Muscle of leg (tissue), 11 donors: ENCODE data around the gene CARMIL3. TPM values are rescaled to one million over a fixed set of nuclear protein-coding genes. Genes with fewer than 3 reads are reported as not detected.
A peak's percentile ranks its signal among the peaks of the same experiment; 100 is the strongest.
"Not testable (repeated sequence)": the region's sequence is repeated elsewhere in the genome, so short reads cannot be mapped to it uniquely, and the experiment has no call there.

ENCODE experiments used
- DNase-seq: peaks from one replicate; pipeline ENCODE4 v3.0.0; 2013
- H3K27ac ChIP-seq: one replicate; pipeline ENCODE4 v1.5.1; 2013; ENCODE audit warnings: mild to moderate bottlenecking, low read length, control low read depth
- H3K27me3 ChIP-seq: one replicate; pipeline ENCODE4 v1.6.1; 2013; ENCODE audit warnings: low read length; ENCODE audit not compliant: control insufficient read depth, insufficient read depth
- H3K36me3 ChIP-seq: one replicate; pipeline ENCODE4 v1.6.1; 2013; ENCODE audit warnings: low read length; ENCODE audit not compliant: control insufficient read depth, insufficient read depth
- H3K4me1 ChIP-seq: one replicate; pipeline ENCODE4 v1.6.1; 2013; ENCODE audit warnings: low read length; ENCODE audit not compliant: control insufficient read depth, insufficient read depth
- H3K4me3 ChIP-seq: one replicate; pipeline ENCODE4 v1.5.1; 2013; ENCODE audit warnings: low read length, control low read depth
- H3K9me3 ChIP-seq: replicated peaks from 2 replicates; pipeline ENCODE4 v1.6.1; 2013; ENCODE audit warnings: low read depth, low read length; ENCODE audit not compliant: control insufficient read depth
- WGBS: methylation state at CpG from one replicate; pipeline ENCODE4 v1.1.5; 2013; ENCODE audit warnings: missing lambda C conversion rate; ENCODE audit not compliant: insufficient coverage; 5-methylcytosine and 5-hydroxymethylcytosine counted together
- polyA plus RNA-seq, 8 donors: library from polyadenylated mRNA; unstranded; fragments of 120-200 nt; gene quantifications; one replicate each; pipeline versions ENCODE4 v1.2.1 to v1.2.3, GENCODE V29; 2013; ENCODE audit warnings: inconsistent platforms in 1 of 8, low replicate concordance in 1 of 8; ENCODE audit not compliant: insufficient read length in 8 of 8, insufficient read depth in 1 of 8
- total RNA-seq: library from RNA; stranded (reverse); fragments of 120-200 nt; gene quantifications from one replicate; pipeline ENCODE4 v1.2.4, GENCODE V29; 2013

The CARMIL3 gene
- total and polyA plus RNA-seq, 9 donors: 0.06 to 0.54 (median 0.22) TPM

DNA sequence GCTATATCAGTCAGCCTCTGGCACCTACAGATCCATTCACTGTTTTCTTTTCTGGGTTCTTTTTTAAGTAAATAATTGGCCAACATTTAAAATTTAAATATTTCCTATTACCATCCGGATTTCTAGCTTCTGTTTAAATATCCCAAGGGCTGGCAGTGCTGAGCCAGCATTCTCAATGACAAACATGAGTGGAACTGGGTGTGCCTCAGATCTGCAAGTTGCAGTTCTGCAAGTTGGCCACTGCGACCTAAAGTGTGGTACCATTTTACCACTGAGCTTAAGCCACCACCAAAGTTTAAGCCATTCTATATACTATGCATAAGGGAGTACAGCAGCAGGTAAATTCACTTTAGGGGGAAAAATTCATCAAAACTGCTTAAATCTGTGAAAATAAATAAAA is 31.9 kb upstream of the CARMIL3 start:
- H3K4me3 ChIP-seq, H3K4me1 ChIP-seq, DNase-seq, H3K27ac ChIP-seq, H3K27me3 ChIP-seq, H3K36me3 ChIP-seq, H3K9me3 ChIP-seq: not testable (repeated sequence)
- no CpG with 5 or more reads among the region's 2 CpGs for WGBS

DNA sequence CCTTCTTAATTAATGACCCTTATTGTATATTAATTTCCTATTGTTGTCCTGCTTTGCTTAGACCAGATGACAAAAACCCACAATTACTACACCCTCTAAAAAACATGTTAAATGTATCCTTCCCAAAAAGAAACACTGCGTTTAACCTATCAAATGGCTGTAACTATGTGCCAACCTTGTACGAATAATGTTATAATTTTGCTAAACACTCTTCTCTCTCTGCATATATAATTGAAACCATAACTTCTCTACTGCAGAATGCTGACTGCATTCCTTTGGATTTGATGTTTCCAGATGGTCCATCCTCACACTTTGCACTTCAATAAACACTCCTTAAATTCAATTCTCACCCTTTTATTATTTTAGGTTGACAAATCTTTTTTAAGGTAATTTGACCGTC is 31.3 kb upstream of the CARMIL3 start:
- H3K36me3 ChIP-seq, H3K27me3 ChIP-seq, H3K4me1 ChIP-seq, DNase-seq, H3K9me3 ChIP-seq, H3K4me3 ChIP-seq, H3K27ac ChIP-seq: not testable (repeated sequence)
- WGBS: no CpG with 5 or more reads among the region's 3 CpGs

DNA sequence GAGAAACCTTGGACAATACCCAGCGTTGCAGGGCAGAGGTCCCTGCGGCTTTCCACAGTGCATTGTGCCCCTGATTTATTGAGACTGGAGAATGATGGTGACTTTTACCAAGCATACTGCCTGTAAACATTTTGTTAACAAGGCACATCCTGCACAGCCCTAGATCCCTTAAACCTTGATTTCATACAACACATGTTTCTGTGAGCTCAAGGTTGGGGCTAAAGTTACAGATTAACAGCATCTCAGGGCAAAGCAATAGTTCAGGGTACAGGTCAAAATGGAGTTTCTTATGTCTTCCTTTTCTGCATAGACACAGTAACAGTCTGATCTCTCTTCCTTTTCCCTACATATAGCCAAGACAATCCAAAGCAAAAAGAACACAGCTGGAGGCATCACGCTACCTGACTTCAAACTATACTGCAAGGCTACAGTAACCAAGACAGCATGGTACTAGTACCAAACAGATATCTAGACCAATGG is 26.8 kb upstream of the CARMIL3 start:
- H3K4me3 ChIP-seq, H3K27ac ChIP-seq, H3K36me3 ChIP-seq, H3K9me3 ChIP-seq, DNase-seq, H3K27me3 ChIP-seq, H3K4me1 ChIP-seq: not testable (repeated sequence)
- no CpG with 5 or more reads among the region's 3 CpGs for WGBS

DNA sequence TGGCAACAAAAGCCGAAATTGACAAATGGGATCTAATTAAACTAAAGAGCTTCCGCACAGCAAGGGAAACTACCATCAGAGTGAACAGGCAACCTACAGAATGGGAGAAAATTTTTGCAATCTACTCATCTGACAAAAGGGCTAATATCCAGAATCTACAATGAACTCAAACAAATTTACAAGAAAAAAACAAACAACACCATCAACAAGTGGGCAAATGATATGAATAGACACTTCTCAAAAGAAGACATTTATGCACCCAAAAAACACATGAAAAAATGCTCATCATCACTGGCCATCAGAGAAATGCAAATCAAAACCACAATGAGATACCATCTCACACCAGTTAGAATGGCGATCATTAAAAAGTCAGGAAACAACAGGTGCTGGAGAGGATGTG is 22.1 kb upstream of the CARMIL3 start:
- H3K27ac ChIP-seq, H3K27me3 ChIP-seq, H3K9me3 ChIP-seq, H3K4me3 ChIP-seq, H3K36me3 ChIP-seq, DNase-seq, H3K4me1 ChIP-seq: not testable (repeated sequence)
- no CpG with 5 or more reads among the region's 3 CpGs for WGBS

DNA sequence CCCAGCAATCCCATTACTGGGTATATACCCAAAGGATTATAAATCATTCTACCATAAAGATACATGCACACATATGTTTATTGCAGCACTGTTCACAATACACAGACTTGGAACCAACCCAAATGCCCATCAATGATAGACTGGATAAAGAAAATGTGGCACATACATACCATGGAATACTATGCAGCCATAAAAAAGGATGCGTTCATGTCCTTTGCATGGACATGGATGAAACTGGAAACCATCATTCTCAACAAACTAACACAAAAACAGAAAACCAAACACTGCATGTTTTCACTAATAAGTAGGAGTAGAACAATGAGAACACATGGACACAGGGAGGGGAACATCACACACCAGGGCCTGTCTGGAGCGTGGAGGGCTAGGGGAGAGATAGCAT is 20.5 kb upstream of the CARMIL3 start:
- not testable (repeated sequence) for H3K9me3 ChIP-seq, DNase-seq, H3K4me1 ChIP-seq, H3K27ac ChIP-seq, H3K27me3 ChIP-seq, H3K4me3 ChIP-seq, H3K36me3 ChIP-seq
- no CpG with 5 or more reads among the region's 2 CpGs for WGBS

DNA sequence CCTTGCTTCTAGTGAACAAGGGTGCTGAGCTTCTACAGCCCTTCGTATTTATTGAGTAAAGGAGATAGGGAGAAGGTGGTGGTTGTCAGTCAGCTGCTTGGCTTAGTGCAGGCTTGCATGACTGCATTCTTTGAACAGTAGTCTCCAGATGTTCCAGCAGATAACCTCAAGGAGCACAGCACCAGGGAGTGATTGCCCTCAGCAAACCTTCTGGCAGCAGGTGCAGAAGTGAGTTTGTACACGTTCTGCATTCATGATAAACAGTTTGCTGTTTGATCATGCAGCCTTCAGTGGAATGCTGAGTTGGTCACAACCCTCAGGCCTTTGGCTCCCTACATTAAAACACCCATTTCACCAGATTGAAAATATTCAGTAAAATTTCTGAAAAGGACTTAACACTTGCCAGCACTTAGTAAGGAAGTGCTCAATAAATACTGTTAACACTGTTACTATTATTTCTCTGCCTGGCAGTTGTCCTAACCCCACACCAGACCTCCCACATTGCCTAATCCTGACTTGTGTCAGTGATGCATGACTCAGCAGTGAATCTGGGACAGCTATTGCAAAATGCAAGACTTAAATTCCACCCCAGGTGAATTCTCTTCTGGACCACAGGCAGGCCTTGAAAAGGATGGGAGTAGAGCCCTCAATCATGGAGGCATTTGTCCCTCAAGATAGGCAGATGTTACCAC is 18.9 kb upstream of the CARMIL3 start:
- peak; percentile 7 for DNase-seq
- Histone ChIP-seq H3K4me1 (no peaks in the 10 kb centered on the region), H3K9me3 (peaks cover 6% of the 10 kb centered on the region), H3K4me3 (no peak overlapping the region), H3K27me3 (no peaks in the 10 kb centered on the region), H3K36me3 (no peaks in the 10 kb centered on the region), H3K27ac (no peak overlapping the region)
- 94% methylated on average over 2 of the region's 2 CpGs for WGBS

DNA sequence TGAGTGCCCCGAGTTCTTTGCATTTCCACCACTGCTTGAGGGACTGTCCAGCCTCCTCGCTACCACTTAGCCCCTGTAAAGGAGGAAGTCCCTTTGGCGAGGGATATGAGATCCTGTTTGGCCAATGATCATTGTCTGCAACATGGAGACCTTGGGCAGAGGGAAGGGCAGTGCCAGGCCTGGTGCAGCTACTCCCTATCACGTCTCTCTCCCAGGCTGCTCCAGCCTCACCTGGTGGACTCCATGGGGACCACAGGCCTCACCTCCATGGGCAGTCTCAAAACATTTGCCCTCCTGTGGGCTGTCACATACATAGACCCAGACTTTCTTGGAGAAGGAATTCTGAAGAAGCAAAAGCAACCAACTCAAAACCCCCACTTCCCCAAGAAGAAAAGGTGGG is 16.0 kb upstream of the CARMIL3 start:
- H3K27me3 ChIP-seq, H3K36me3 ChIP-seq, H3K9me3 ChIP-seq, DNase-seq, H3K4me1 ChIP-seq: not testable (repeated sequence)
- H3K4me3 ChIP-seq: peak overlapping the region; percentile 52
- WGBS: no CpG with 5 or more reads among the region's 4 CpGs
- H3K27ac ChIP-seq: peak overlapping the region; percentile 72

DNA sequence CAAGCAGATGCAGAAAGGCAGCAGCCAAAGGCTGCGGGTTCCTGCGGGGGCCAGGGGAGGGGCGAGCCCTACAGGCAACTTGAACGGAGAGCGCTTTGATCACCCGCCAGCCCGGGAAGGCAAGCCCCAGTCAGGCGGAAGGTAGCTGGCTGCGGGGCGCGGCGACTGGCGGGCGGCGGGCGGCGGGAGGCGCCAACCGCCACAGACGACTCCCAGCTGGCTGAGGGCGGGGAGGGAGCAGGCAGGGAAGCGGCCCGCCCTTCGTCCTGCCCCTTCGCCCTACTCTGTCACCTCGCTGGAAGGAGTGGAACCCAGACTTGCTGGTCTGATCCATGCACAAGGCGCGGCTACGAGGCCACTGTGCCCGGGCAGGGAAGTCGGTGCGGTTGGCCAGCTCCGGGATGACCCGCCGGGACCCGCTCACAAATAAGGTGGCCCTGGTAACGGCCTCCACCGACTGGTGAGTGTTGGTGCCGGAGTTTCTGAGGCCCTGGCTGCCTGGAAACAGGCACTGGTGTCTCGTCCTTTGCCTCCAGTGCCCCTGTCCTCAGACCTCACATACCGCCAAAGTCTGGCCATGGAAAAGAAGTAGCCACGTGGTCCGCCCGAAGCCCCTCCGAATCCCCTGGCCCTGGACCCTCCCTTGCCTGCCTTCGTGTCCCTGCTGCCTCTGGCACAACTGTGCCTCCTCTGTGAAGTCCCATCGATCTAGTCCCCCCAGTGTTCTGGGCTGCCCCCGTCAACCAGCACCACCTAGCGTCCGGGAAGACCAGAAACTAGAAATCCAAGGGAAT is 15.4 kb upstream of the CARMIL3 start:
- Histone ChIP-seq H3K9me3 (peaks cover 4% of the 10 kb centered on the region), H3K36me3 (no peaks in the 10 kb centered on the region), H3K27ac (peak overlapping the region; percentile 72), H3K27me3 (no peaks in the 10 kb centered on the region), H3K4me1 (no peaks in the 10 kb centered on the region), H3K4me3 (peak overlapping the region; percentile 52)
- DNase-seq: peak; percentile 83
- WGBS: under 1% methylated on average over 43 of the region's 50 CpGs

DNA sequence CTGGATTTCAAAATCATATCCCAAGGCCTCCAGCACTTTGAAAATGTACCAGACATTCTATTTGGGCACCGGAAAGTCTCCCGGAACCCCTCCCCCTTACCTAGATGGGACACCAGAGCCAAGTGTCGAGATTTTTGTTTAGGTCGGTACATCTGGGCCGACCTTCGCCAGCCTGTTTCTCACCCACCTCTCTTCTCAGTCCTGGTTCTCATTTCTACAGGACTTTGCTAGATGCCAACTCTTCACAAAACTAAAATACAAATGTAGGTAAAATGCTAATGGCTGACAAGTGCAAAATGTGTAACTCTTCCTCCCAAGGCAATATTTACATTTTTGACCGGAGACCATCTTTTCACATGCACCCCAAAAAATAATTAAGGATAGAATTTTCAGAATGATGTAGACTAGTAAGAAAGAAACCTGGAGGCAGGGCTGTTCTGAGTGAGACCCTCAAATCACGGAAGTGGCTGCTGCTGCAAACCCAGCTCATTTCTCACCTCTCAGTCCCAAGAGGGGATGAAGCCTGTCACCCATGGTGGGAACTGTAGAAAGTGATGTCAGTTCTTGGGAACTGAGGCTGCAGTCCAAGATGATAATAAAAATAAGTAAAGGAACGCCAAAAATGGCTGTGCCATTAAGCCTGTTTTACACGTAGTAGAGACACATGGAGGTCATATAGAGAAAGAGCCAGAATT is 14.7 kb upstream of the CARMIL3 start:
- 75% methylated on average over 2 of the region's 10 CpGs for WGBS

DNA sequence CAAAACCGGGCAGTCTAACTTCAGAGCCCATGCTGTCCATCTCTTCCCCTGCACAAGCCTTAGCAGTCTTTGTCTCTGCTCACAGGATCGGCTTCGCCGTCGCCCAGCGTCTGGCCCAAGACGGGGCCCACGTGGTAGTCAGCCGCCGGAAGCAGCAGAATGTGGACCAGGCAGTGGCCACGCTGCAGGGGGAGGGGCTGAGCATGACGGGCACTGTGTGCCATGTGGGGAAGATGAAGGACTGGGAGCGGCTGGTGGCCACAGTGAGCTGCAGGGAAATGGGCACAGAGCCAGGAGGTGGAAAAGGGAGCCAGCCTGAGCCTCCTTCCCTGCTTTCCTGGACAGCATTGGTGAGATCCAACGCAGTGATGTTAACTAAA is 14.2 kb upstream of the CARMIL3 start:
- Histone ChIP-seq H3K4me3 (no peak overlapping the region), H3K27me3 (no peaks in the 10 kb centered on the region), H3K36me3 (no peaks in the 10 kb centered on the region), H3K9me3 (peaks cover 2% of the 10 kb centered on the region), H3K27ac (no peak overlapping the region), H3K4me1 (no peaks in the 10 kb centered on the region)
- WGBS: 80% methylated on average over 12 of the region's 14 CpGs
- no peak for DNase-seq

More for the DNA sequence above, 14.7 kb upstream of the CARMIL3 start:
- peak overlapping the region; percentile 52 for H3K4me3 ChIP-seq
- H3K27ac ChIP-seq, H3K36me3 ChIP-seq, DNase-seq, H3K4me1 ChIP-seq, H3K9me3 ChIP-seq, H3K27me3 ChIP-seq: not testable (repeated sequence)
